GM23338 (cell line): ENCODE results near the gene ILK. TPM values are rescaled to one million over a fixed set of nuclear protein-coding genes. Genes with fewer than 3 reads are reported as not detected.

Source experiments
- ATAC-seq: fragments of 200-7000 bp; cut with Tn5 transposase; 3 replicates; pipeline ENCODE4 v1.9.1; 2020
- DNase-seq: peaks from one replicate; pipeline ENCODE4 v3.0.0-alpha.2; 2015; ENCODE audit warnings: low spot score
- H2AFZ ChIP-seq: fragments of 200-600 bp; sonication (generic); 2 replicates; pipeline ENCODE4 v1.8.0; 2016; ENCODE audit warnings: antibody characterized with exemption, mild to moderate bottlenecking, moderate library complexity
- H3F3A ChIP-seq: fragments of 200-600 bp; sonication (generic); replicated peaks from 2 replicates; pipeline ENCODE4 v1.8.0; 2017; ENCODE audit warnings: antibody characterized with exemption, mixed run types, low read depth
- H3K27ac ChIP-seq: fragments of 200-600 bp; sonication (generic); 2 replicates; pipeline ENCODE4 v1.6.1; 2016; ENCODE audit warnings: low read depth
- H3K27me3 ChIP-seq: fragments of 200-600 bp; sonication (generic); 2 replicates; pipeline ENCODE4 v1.8.0; 2016; ENCODE audit warnings: mild to moderate bottlenecking, mixed run types, moderate library complexity; ENCODE audit not compliant: insufficient read depth
- H3K36me3 ChIP-seq: fragments of 200-600 bp; sonication (generic); 2 replicates; pipeline ENCODE4 v1.8.0; 2016; ENCODE audit warnings: mild to moderate bottlenecking; ENCODE audit not compliant: insufficient read depth
- H3K4me1 ChIP-seq: fragments of 200-600 bp; sonication (generic); 2 replicates; pipeline ENCODE4 v1.8.0; 2016; ENCODE audit warnings: mild to moderate bottlenecking, moderate library complexity; ENCODE audit not compliant: insufficient read depth
- H3K4me2 ChIP-seq: fragments of 200-600 bp; sonication (generic); 2 replicates; pipeline ENCODE4 v1.7.1; 2017; ENCODE audit warnings: mixed run types
- H3K4me3 ChIP-seq: fragments of 200-600 bp; sonication (generic); 2 replicates; pipeline ENCODE4 v1.6.1; 2016; ENCODE audit warnings: mixed run types
- H3K79me2 ChIP-seq: fragments of 200-600 bp; sonication (generic); replicated peaks from 2 replicates; pipeline ENCODE4 v1.8.0; 2017; ENCODE audit warnings: mild to moderate bottlenecking; ENCODE audit not compliant: insufficient read depth
- H3K9me2 ChIP-seq: fragments of 200-600 bp; sonication (generic); 2 replicates; pipeline ENCODE4 v1.8.0; 2017; ENCODE audit not compliant: insufficient read depth
- H4K20me1 ChIP-seq: fragments of 200-600 bp; sonication (generic); replicated peaks from 2 replicates; pipeline ENCODE4 v1.8.0; 2017; ENCODE audit warnings: mild to moderate bottlenecking; ENCODE audit not compliant: insufficient read depth
- H3K27ac Mint-ChIP-seq: 2 replicates; pipeline ENCODE4 v1.8.0; 2020; ENCODE audit warnings: inconsistent platforms, mild to moderate bottlenecking, moderate library complexity, mixed read lengths
- H3K27me3 Mint-ChIP-seq: 3 replicates; pipeline ENCODE4 v1.8.0; 2022; ENCODE audit warnings: low read depth, mild to moderate bottlenecking, moderate library complexity, mixed read lengths, inconsistent platforms; ENCODE audit not compliant: insufficient read depth, poor library complexity
- H3K36me3 Mint-ChIP-seq: 3 replicates; pipeline ENCODE4 v1.8.0; 2021; ENCODE audit warnings: low read depth, mild to moderate bottlenecking, inconsistent platforms, moderate library complexity, mixed read lengths
- H3K4me1 Mint-ChIP-seq: 3 replicates; pipeline ENCODE4 v1.8.0; 2020; ENCODE audit warnings: mild to moderate bottlenecking, inconsistent platforms, mixed read lengths
- H3K4me3 Mint-ChIP-seq: 3 replicates; pipeline ENCODE4 v1.8.0; 2021; ENCODE audit warnings: moderate library complexity, mild to moderate bottlenecking, inconsistent platforms, mixed read lengths
- H3K9me3 Mint-ChIP-seq: 3 replicates; pipeline ENCODE4 v1.8.0; 2020; ENCODE audit warnings: moderate library complexity, mild to moderate bottlenecking, inconsistent platforms, mixed read lengths
- CREB1 ChIP-seq: fragments of 250-450 bp; sonication (Bioruptor Pico); IDR thresholded peaks from 2 replicates; pipeline ENCODE4 v1.5.0; 2020; ENCODE audit warnings: low read depth, mild to moderate bottlenecking, moderate library complexity
- ETS1 ChIP-seq: IDR thresholded peaks from 2 replicates; pipeline ENCODE4 v1.6.1; 2016; ENCODE audit warnings: antibody characterized with exemption
- EZH2 ChIP-seq: fragments of 200-600 bp; sonication (generic); IDR thresholded peaks from one replicate; pipeline ENCODE4 v1.8.0; 2017; ENCODE audit warnings: antibody characterized with exemption, mild to moderate bottlenecking, low read depth; ENCODE audit not compliant: unreplicated experiment
- EZH2phosphoT487 ChIP-seq: fragments of 200-600 bp; sonication (generic); IDR thresholded peaks from one replicate; pipeline ENCODE4 v1.8.1; 2018; ENCODE audit warnings: antibody characterized with exemption; ENCODE audit not compliant: unreplicated experiment
- JUNB ChIP-seq: IDR thresholded peaks from one replicate; pipeline ENCODE4 v1.6.1; 2016; ENCODE audit warnings: antibody characterized with exemption; ENCODE audit not compliant: unreplicated experiment
- NANOG ChIP-seq: IDR thresholded peaks from 2 replicates; pipeline ENCODE4 v1.6.1; 2016; ENCODE audit warnings: antibody characterized with exemption, borderline replicate concordance
- POLR2AphosphoS5 ChIP-seq: IDR thresholded peaks from 2 replicates; pipeline ENCODE4 v1.6.1; 2016; ENCODE audit warnings: antibody characterized with exemption, low read depth
- REST ChIP-seq: IDR thresholded peaks from one replicate; pipeline ENCODE4 v1.6.1; 2018; ENCODE audit warnings: antibody characterized with exemption; ENCODE audit not compliant: unreplicated experiment
- STAT1 ChIP-seq: IDR thresholded peaks from one replicate; pipeline ENCODE4 v1.6.1; 2016; ENCODE audit warnings: antibody characterized with exemption; ENCODE audit not compliant: unreplicated experiment
- ZNF114 ChIP-seq: fragments of 250-450 bp; sonication (Bioruptor Pico); IDR thresholded peaks from 2 replicates; pipeline ENCODE4 v1.5.0; 2020; ENCODE audit warnings: mild to moderate bottlenecking, moderate library complexity
- ZNF331 ChIP-seq: fragments of 250-450 bp; sonication (Bioruptor Pico); IDR thresholded peaks from 2 replicates; pipeline ENCODE4 v1.5.0; 2020; ENCODE audit warnings: low read depth, mild to moderate bottlenecking, moderate library complexity
- polyA plus RNA-seq: library from polyadenylated mRNA; unstranded; fragments of >200 nt; fragmentation: Nextera tagmentation; extraction: Ambion mirVana; gene quantifications from 2 replicates; pipeline ENCODE4 v1.2.1, GENCODE V29; 2016
- total RNA-seq: library from RNA; depleted of rRNA; stranded (reverse); fragments of >200 nt; shearing (Covaris generic); gene quantifications from 2 replicates; pipeline ENCODE4 v1.2.3, GENCODE V29; 2014
- TF ChIP-seq, protein P1 (sequence below), 2 experiments: fragments of 200-600 bp in 1 of 2; sonication (generic) in 1 of 2; conservative IDR thresholded peaks; 2 replicates each; pipeline versions ENCODE4 v1.5.1 to v1.6.1; 2016 to 2017; ENCODE audit warnings: antibody characterized with exemption in 2 of 2, low read depth in 2 of 2, mild to moderate bottlenecking in 2 of 2, moderate library complexity in 1 of 2

Gene ILK
- total and polyA plus RNA-seq, 2 experiments from 2014 or later = 62.6 to 91.0 TPM

DNA sequence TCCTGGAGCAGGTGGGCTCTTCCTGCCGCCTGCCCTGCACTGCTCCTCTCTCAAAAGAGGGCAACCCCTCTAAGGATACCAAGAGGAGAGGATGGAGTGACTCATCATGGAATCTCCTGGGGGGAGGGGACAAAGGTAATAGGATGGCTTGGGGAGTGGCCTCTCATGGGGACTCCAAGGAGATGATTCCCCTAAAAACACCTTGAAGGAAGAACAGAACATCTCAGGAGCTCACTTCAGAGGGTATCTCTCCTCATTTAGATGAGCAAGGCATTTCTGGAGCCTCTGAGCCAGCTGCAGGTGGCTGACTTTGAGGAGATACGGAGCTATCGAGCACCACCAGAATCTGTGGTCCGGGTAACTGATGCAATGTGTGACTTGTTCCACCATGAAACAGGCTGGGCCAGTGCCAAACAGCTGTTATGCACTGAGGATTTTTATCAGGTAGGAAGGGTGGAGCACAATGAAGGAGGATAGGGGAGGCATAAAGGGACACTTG lies 40.4 kb upstream of the ILK start:
- H3F3A ChIP-seq = no peaks in the 10 kb centered on the region
- Mint-ChIP-seq H3K9me3 (no peaks in the 10 kb centered on the region), H3K36me3 (peaks cover 3% of the 10 kb centered on the region; the same call in 1 of the 3 replicates), H3K27ac (no peak overlapping the region), H3K4me3 (no peak overlapping the region), H3K4me1 (peaks cover 25% of the 10 kb centered on the region), H3K27me3 (peaks cover 3% of the 10 kb centered on the region)
- no peak overlapping the region for H3K4me3 ChIP-seq
- H3K79me2 ChIP-seq = no peaks in the 10 kb centered on the region
- H3K36me3 ChIP-seq = no peaks in the 10 kb centered on the region
- no peak overlapping the region for H3K27ac ChIP-seq
- no peaks in the 10 kb centered on the region for H3K27me3 ChIP-seq
- DNase-seq (no peak), ATAC-seq (no peak; the same call in 2 of the 3 replicates)
- H4K20me1 ChIP-seq = no peaks in the 10 kb centered on the region
- H3K4me2 ChIP-seq = no peak overlapping the region
- H3K4me1 ChIP-seq = peaks cover 6% of the 10 kb centered on the region; the same call in 1 of the 2 replicates
- H2AFZ ChIP-seq = no peak overlapping the region
- no peaks in the 10 kb centered on the region for H3K9me2 ChIP-seq
- no peak for TF ChIP-seq EZH2phosphoT487
- TF ChIP-seq, protein P1, sequence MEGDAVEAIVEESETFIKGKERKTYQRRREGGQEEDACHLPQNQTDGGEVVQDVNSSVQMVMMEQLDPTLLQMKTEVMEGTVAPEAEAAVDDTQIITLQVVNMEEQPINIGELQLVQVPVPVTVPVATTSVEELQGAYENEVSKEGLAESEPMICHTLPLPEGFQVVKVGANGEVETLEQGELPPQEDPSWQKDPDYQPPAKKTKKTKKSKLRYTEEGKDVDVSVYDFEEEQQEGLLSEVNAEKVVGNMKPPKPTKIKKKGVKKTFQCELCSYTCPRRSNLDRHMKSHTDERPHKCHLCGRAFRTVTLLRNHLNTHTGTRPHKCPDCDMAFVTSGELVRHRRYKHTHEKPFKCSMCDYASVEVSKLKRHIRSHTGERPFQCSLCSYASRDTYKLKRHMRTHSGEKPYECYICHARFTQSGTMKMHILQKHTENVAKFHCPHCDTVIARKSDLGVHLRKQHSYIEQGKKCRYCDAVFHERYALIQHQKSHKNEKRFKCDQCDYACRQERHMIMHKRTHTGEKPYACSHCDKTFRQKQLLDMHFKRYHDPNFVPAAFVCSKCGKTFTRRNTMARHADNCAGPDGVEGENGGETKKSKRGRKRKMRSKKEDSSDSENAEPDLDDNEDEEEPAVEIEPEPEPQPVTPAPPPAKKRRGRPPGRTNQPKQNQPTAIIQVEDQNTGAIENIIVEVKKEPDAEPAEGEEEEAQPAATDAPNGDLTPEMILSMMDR (conservative IDR thresholded peaks at IDR 0.05; ENCODE audit: low read depth in 2 of 2) = no peak
- TF ChIP-seq JUNB = no peak
- TF ChIP-seq CREB1 (CRISPR knock-in tag) = no peak
- no peak for TF ChIP-seq ZNF331
- no peak for TF ChIP-seq NANOG
- no peak for TF ChIP-seq EZH2
- TF ChIP-seq ZNF114 = no peak

- Histone ChIP-seq H3K9me2 (no peaks in the 10 kb centered on the region), H2AFZ (no peak overlapping the region), H3K79me2 (no peaks in the 10 kb centered on the region), H3K27me3 (no peaks in the 10 kb centered on the region), H4K20me1 (no peaks in the 10 kb centered on the region), H3K27ac (no peak overlapping the region), H3K4me1 (peaks cover 6% of the 10 kb centered on the region; the same call in 1 of the 2 replicates), H3K36me3 (no peaks in the 10 kb centered on the region), H3F3A (no peaks in the 10 kb centered on the region), H3K4me2 (no peak overlapping the region), H3K4me3 (no peak overlapping the region)
- H3K9me3 Mint-ChIP-seq = no peaks in the 10 kb centered on the region
- H3K4me1 Mint-ChIP-seq = peaks cover 30% of the 10 kb centered on the region
- H3K36me3 Mint-ChIP-seq = peaks cover 3% of the 10 kb centered on the region; the same call in 1 of the 3 replicates
- H3K27ac Mint-ChIP-seq = no peak overlapping the region
- ATAC-seq (no peak), DNase-seq (no peak)
- no peak overlapping the region for H3K4me3 Mint-ChIP-seq
- peaks cover 6% of the 10 kb centered on the region for H3K27me3 Mint-ChIP-seq
- TF ChIP-seq ZNF331 = no peak
- no peak for TF ChIP-seq CREB1 (CRISPR knock-in tag)
- TF ChIP-seq ZNF114 = no peak
- TF ChIP-seq NANOG = no peak
- TF ChIP-seq ETS1 = no peak
- no peak for TF ChIP-seq EZH2
- TF ChIP-seq, protein P1 (conservative IDR thresholded peaks at IDR 0.05; ENCODE audit: low read depth in 2 of 2) = no peak
- TF ChIP-seq STAT1 = no peak
- TF ChIP-seq POLR2AphosphoS5 = no peak
- no peak for TF ChIP-seq REST
- TF ChIP-seq EZH2phosphoT487 = no peak
Observed at GRCh38 chr11:6563667-6564066, 39.9 kb upstream of the ILK start.
